Transverse colon (tissue), 4 donors: ENCODE results near the gene ALKBH2.

Experiments
- EP300 ChIP-seq: sonication (generic); formaldehyde crosslinking; IDR thresholded peaks from one replicate; pipeline ENCODE4 v1.6.1; 2017; ENCODE audit warnings: antibody characterized with exemption, low read depth
- POLR2A ChIP-seq: fragments of 450-650 bp; IDR thresholded peaks from one replicate; pipeline ENCODE4 v1.6.1; 2016; ENCODE audit warnings: antibody characterized with exemption, mild to moderate bottlenecking, moderate library complexity
- POLR2AphosphoS5 ChIP-seq, 3 donors: sonication (generic); formaldehyde crosslinking; IDR thresholded peaks; one replicate each; pipeline ENCODE4 v1.6.1; 2016; ENCODE audit warnings: antibody characterized with exemption in 3 of 3
- TF ChIP-seq, protein P1 (sequence below), 5 experiments: fragments of 200-600 bp in 3 of 5; fragments of 450-650 bp in 2 of 5; sonication (generic) in 3 of 5; IDR thresholded peaks; 1 replicate in 2 of 5; 2 replicates in 3 of 5; pipeline ENCODE4 v1.5.1; 2016 to 2017; ENCODE audit warnings: antibody characterized with exemption in 5 of 5, inconsistent platforms in 3 of 5, mild to moderate bottlenecking in 2 of 5, moderate library complexity in 1 of 5

GRCh38 chr12:109102491-109102890 lies 9.2 kb upstream of the ALKBH2 start:
- TF ChIP-seq POLR2AphosphoS5 (IDR thresholded peaks at IDR 0.05) (no peak), POLR2A (no peak), EP300 (no peak)
- TF ChIP-seq, protein P1, sequence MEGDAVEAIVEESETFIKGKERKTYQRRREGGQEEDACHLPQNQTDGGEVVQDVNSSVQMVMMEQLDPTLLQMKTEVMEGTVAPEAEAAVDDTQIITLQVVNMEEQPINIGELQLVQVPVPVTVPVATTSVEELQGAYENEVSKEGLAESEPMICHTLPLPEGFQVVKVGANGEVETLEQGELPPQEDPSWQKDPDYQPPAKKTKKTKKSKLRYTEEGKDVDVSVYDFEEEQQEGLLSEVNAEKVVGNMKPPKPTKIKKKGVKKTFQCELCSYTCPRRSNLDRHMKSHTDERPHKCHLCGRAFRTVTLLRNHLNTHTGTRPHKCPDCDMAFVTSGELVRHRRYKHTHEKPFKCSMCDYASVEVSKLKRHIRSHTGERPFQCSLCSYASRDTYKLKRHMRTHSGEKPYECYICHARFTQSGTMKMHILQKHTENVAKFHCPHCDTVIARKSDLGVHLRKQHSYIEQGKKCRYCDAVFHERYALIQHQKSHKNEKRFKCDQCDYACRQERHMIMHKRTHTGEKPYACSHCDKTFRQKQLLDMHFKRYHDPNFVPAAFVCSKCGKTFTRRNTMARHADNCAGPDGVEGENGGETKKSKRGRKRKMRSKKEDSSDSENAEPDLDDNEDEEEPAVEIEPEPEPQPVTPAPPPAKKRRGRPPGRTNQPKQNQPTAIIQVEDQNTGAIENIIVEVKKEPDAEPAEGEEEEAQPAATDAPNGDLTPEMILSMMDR (IDR thresholded peaks at IDR 0.05): no peak
